Pancreas (tissue), 10 donors: ENCODE data around the gene GNG13. TPM values are rescaled to one million over a fixed set of nuclear protein-coding genes. Genes with fewer than 3 reads are reported as not detected.

ENCODE experiments used
- ATAC-seq, 4 donors: fragments of 200-7000 bp; cut with Tn5 transposase; one replicate each; pipeline versions ENCODE4 v1.8.0 to v1.9.1; 2020; ENCODE audit warnings: mild to moderate bottlenecking in 4 of 4, moderate library complexity in 4 of 4
- DNase-seq, 6 donors: peaks; one replicate each; pipeline ENCODE4 v3.0.0-alpha.2; 2020
- FAIRE-seq: peaks from 2 replicates; lab custom pipeline; 2012; peaks lifted over from hg19 to GRCh38; lab: Jason Lieb, UNC
- H3K27ac ChIP-seq, 4 donors: fragments of 200-600 bp; sonication (generic); 1 replicate in 3 of 4; 2 replicates in 1 of 4; pipeline versions ENCODE4 v1.5.0 to v1.8.0; 2020
- H3K27me3 ChIP-seq, 4 donors: fragments of 200-600 bp; one replicate each; pipeline ENCODE4 v1.8.0; 2021
- H3K36me3 ChIP-seq, 3 donors: fragments of 200-600 bp; sonication (generic) in 1 of 3; one replicate each; pipeline versions ENCODE4 v1.5.0 to v1.8.0; 2020 to 2021
- H3K4me1 ChIP-seq, 3 donors: fragments of 200-600 bp; one replicate each; pipeline ENCODE4 v1.8.0; 2021
- H3K4me3 ChIP-seq, 4 donors: fragments of 200-600 bp; sonication (generic) in 2 of 4; one replicate each; pipeline versions ENCODE4 v1.5.0 to v1.8.0; 2020 to 2021
- H3K9me3 ChIP-seq, 4 donors: fragments of 200-600 bp; one replicate each; pipeline ENCODE4 v1.8.0; 2021
- CTCF ChIP-seq, 4 donors: fragments of 200-600 bp; sonication (generic) in 3 of 4; IDR thresholded peaks; one replicate each; pipeline versions ENCODE4 v1.5.0 to v1.8.0; 2021; ENCODE audit warnings: antibody characterized with exemption in 4 of 4
- WGBS, 2 donors: extraction: QIAGEN DNeasy Blood & Tissue Kit; methylation state at CpG; one replicate each; pipeline ENCODE4 v1.1.7; 2013; 5-methylcytosine and 5-hydroxymethylcytosine counted together
- intact Hi-C, 3 donors: fragments of 100-400 bp; cut with DNase I; formaldehyde crosslinking; loops; one replicate each; pipeline versions ENCODE4 v1.11.1 to v1.14.2; 2022
- polyA plus RNA-seq, 2 donors: library from polyadenylated mRNA; stranded (reverse); fragments of 200-250 nt; gene quantifications; one replicate each; pipeline ENCODE4 v1.2.3, GENCODE V29; 2013
- total RNA-seq, 6 donors: library from RNA; stranded (reverse); fragmentation: NEBNext Ultra II Directional in 4 of 6; extraction: Animal tissue kit (Norgen Biotek cat#: 25700) in 4 of 6; gene quantifications; one replicate each; pipeline versions ENCODE4 v1.2.1 to v1.2.4, GENCODE V29; 2021 to 2023
- donor health status: healthy with polysubstance abuse.
- donor health status: DM: no; HTN: no; CAD: no; lungs with moderate emphysema.
- donor health status: DM: no; HTN: no; CAD: no.
- donor health status: control.
- donor health status: control.
- donor health status: Bipolar disorder and iron deficiency.
- donor health status: DM: yes; HTN: yes; CAD: no.
- donor health status: DM: no; HTN: no; CAD: no.
- donor health status: DM: no; HTN: no; CAD: no.
- donor health status: DM: yes; HTN: yes; CAD: no.

GNG13 gene
- total and polyA plus RNA-seq, 8 donors = not detected

DNA sequence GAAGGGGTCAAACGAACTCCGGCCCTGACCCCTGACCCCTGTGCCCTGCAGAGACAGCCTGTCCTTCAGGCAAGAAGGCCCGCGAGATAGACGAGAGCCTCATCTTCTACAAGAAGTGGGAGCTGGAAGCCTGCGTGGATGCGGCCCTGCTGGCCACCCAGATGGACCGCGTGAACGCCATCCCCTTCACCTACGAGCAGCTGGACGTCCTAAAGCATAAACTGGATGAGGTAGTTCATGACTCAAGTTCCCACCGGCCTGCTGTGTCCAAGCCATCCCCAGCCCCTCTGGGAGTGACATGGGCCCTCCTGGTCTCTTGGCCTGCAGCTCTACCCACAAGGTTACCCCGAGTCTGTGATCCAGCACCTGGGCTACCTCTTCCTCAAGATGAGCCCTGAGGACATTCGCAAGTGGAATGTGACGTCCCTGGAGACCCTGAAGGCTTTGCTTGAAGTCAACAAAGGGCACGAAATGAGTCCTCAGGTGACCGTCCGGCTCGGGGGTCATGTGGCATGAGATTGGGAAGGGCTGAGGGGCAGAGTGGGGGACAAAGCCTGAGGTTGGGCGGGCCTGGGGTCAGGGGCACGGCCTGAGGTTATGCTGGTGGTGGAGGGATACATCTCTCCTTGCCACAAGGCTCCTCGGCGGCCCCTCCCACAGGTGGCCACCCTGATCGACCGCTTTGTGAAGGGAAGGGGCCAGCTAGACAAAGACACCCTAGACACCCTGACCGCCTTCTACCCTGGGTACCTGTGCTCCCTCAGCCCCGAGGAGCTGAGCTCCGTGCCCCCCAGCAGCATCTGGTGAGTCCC is 34.3 kb downstream of the GNG13 start:
- TF ChIP-seq CTCF (IDR thresholded peaks at IDR 0.05) = no peak
- Histone ChIP-seq H3K27me3 (no peaks in the 10 kb centered on the region), H3K36me3 (no peaks in the 10 kb centered on the region), H3K4me1 (no peaks in the 10 kb centered on the region), H3K9me3 (no peaks in the 10 kb centered on the region), H3K4me3 (no peak overlapping the region), H3K27ac (no peak overlapping the region)
- ATAC-seq = no peak
- FAIRE-seq = no peak
- DNase-seq = no peak
- 69% methylated on average over 28 to 29 of the region's 29 CpGs for WGBS, 2 donors
- intact Hi-C loops = no loop called here

GRCh38 chr16:765488-765865 is 35.1 kb downstream of the GNG13 start:
- Histone ChIP-seq H3K27me3 (no peaks in the 10 kb centered on the region), H3K27ac (no peak overlapping the region), H3K4me1 (no peaks in the 10 kb centered on the region), H3K36me3 (no peaks in the 10 kb centered on the region), H3K9me3 (no peaks in the 10 kb centered on the region), H3K4me3 (no peak overlapping the region)
- FAIRE-seq (no peak), DNase-seq (peak in 1 of 6 donors; percentile 28), ATAC-seq (no peak)
- no peak for TF ChIP-seq CTCF (IDR thresholded peaks at IDR 0.05)
- WGBS, 2 donors = 74 to 87% methylated on average over 29 of the region's 29 CpGs
- intact Hi-C loops = no loop called here

- FAIRE-seq (no peak), ATAC-seq (no peak), DNase-seq (peak in 3 of 6 donors; percentile 20 to 74 (median 52))
- intact Hi-C loops = no loop called here
- Histone ChIP-seq H3K4me3 (no peak overlapping the region), H3K27me3 (no peaks in the 10 kb centered on the region), H3K36me3 (no peaks in the 10 kb centered on the region), H3K9me3 (no peaks in the 10 kb centered on the region), H3K4me1 (no peaks in the 10 kb centered on the region), H3K27ac (no peak overlapping the region)
- 64 to 78% methylated on average over 34 to 38 of the region's 38 CpGs for WGBS, 2 donors
- no peak for TF ChIP-seq CTCF (IDR thresholded peaks at IDR 0.05)
Observed at GRCh38 chr16:764848-765487, 35.6 kb downstream of the GNG13 start.

- no peak for DNase-seq
- no peak for FAIRE-seq
- Histone ChIP-seq H3K27ac (no peak overlapping the region), H3K27me3 (no peaks in the 10 kb centered on the region), H3K4me1 (no peaks in the 10 kb centered on the region), H3K4me3 (no peak overlapping the region), H3K9me3 (no peaks in the 10 kb centered on the region), H3K36me3 (no peaks in the 10 kb centered on the region)
- 48 to 62% methylated on average over 20 of the region's 20 CpGs for WGBS, 2 donors
- no peak for ATAC-seq
- no peak for TF ChIP-seq CTCF (IDR thresholded peaks at IDR 0.05)
- intact Hi-C loops = no loop called here
Observed at GRCh38 chr16:764184-764750, 36.3 kb downstream of the GNG13 start.
